GM12892 (cell line): ENCODE results near the gene LRRC56.

ENCODE experiments used
- DNase-seq: peaks from one replicate; pipeline ENCODE4 v3.0.0; 2011; ENCODE audit not compliant: insufficient read length
- FAIRE-seq: peaks from 2 replicates; lab custom pipeline; 2011; peaks lifted over from hg19 to GRCh38; lab: Jason Lieb, UNC
- POLR2A ChIP-seq: IDR thresholded peaks from 2 replicates; pipeline ENCODE4 v1.6.1; 2011; ENCODE audit warnings: low read depth, low read length, control low read depth
- POLR2AphosphoS5 ChIP-seq: IDR thresholded peaks from 2 replicates; pipeline ENCODE4 v1.6.1; 2011; ENCODE audit warnings: low read depth, low read length, control low read depth
- TAF1 ChIP-seq: IDR thresholded peaks from 2 replicates; pipeline ENCODE4 v1.6.1; 2011; ENCODE audit warnings: low read depth, mild to moderate bottlenecking, control low read depth, low read length, borderline replicate concordance

Gene LRRC56

GRCh38 chr11:578276-579035, 41.1 kb downstream of the LRRC56 start:
- DNase-seq = no peak
- TF ChIP-seq POLR2A = no peak
- no peak for TF ChIP-seq TAF1
- no peak for TF ChIP-seq POLR2AphosphoS5
- FAIRE-seq = no peak

- TF ChIP-seq TAF1 = no peak
- no peak for TF ChIP-seq POLR2AphosphoS5
- TF ChIP-seq POLR2A = no peak
- peak; percentile 38 for FAIRE-seq
- no peak for DNase-seq
Observed at GRCh38 chr11:579830-580601, 42.7 kb downstream of the LRRC56 start.

DNA sequence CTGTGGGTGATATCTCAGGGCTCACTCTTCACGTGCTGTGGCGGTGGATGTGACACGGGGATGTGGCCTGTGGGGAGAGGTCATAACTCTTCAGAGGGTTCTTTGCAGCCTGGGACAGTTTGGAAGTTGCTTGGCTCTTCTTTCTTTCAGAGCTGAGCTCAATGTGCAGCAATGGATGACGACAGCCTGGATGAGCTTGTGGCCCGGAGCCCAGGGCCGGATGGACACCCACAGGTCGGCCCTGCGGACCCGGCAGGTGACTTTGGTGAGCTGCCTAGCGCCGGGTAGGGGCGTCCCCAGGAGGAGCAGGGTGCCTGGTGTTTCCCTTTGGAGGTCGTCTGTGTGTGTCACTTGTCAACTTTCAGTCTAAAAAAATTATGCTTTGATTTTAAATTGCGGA, 44.0 kb downstream of the LRRC56 start:
- FAIRE-seq (no peak), DNase-seq (no peak)
- TF ChIP-seq TAF1 (no peak), POLR2A (no peak), POLR2AphosphoS5 (no peak)

GRCh38 chr11:581752-582151, 44.4 kb downstream of the LRRC56 start:
- TF ChIP-seq POLR2AphosphoS5 (no peak), TAF1 (no peak), POLR2A (no peak)
- no peak for FAIRE-seq

GRCh38 chr11:584287-584686, 47.0 kb downstream of the LRRC56 start:
- TF ChIP-seq POLR2AphosphoS5 = no peak
- no peak for TF ChIP-seq TAF1
- TF ChIP-seq POLR2A = no peak
- FAIRE-seq (no peak), DNase-seq (no peak)

More at GRCh38 chr11:581752-582151, 44.4 kb downstream of the LRRC56 start:
- DNase-seq = no peak

GRCh38 chr11:586376-587316, 49.3 kb downstream of the LRRC56 start:
- DNase-seq (no peak), FAIRE-seq (no peak)
- TF ChIP-seq POLR2AphosphoS5 (no peak), TAF1 (no peak), POLR2A (no peak)

GRCh38 chr11:587546-587945, 50.2 kb downstream of the LRRC56 start:
- FAIRE-seq (no peak), DNase-seq (no peak)
- TF ChIP-seq POLR2AphosphoS5 = no peak
- no peak for TF ChIP-seq POLR2A
- no peak for TF ChIP-seq TAF1

- FAIRE-seq (no peak), DNase-seq (no peak)
- TF ChIP-seq POLR2A (no peak), TAF1 (no peak), POLR2AphosphoS5 (no peak)
Observed at GRCh38 chr11:587978-588380, 50.7 kb downstream of the LRRC56 start.

- DNase-seq (no peak), FAIRE-seq (no peak)
- TF ChIP-seq POLR2A (no peak), POLR2AphosphoS5 (no peak)
Observed at GRCh38 chr11:589798-590197, 52.5 kb downstream of the LRRC56 start.

DNA sequence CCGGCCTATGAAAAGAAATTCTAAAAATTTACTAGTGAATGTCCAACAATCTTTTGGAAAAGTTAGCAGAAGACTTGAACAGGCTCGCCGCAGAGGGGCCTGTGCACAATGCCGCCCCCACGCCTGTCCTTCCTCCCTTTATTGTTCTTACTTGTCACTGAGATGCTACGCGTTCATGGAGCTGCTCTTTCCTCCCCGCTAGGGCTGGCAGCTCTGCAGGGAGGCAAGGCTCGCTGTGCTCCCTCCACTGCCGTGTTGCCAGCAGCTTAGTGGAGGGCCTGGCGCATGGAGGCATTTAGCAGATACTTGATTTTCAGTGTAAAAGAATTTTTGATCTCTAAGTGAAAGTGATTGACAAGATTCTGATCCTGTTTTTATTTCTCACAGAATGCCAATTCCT, 53.7 kb downstream of the LRRC56 start:
- TF ChIP-seq TAF1 (no peak), POLR2A (0 out of 2 replicates have a peak, but pooled peaks have one; percentile 10)
- no peak for FAIRE-seq
- DNase-seq = no peak

GRCh38 chr11:592501-592900, 55.2 kb downstream of the LRRC56 start:
- no peak for DNase-seq
- no peak for FAIRE-seq
- TF ChIP-seq TAF1 (no peak), POLR2AphosphoS5 (no peak), POLR2A (no peak)
